Transverse colon (tissue), 3 donors: ENCODE measurements around the gene MEGF11.

Source experiments
- CTCF ChIP-seq, 5 experiments: fragments of 200-600 bp in 3 of 5; fragments of 450-650 bp in 2 of 5; sonication (generic) in 3 of 5; IDR thresholded peaks; 1 replicate in 2 of 5; 2 replicates in 3 of 5; pipeline ENCODE4 v1.5.1; 2016 to 2017; ENCODE audit warnings: antibody characterized with exemption in 5 of 5, inconsistent platforms in 3 of 5, mild to moderate bottlenecking in 2 of 5, moderate library complexity in 1 of 5
- EP300 ChIP-seq: sonication (generic); formaldehyde crosslinking; IDR thresholded peaks from one replicate; pipeline ENCODE4 v1.6.1; 2017; ENCODE audit warnings: antibody characterized with exemption, low read depth
- POLR2A ChIP-seq: fragments of 450-650 bp; IDR thresholded peaks from one replicate; pipeline ENCODE4 v1.6.1; 2016; ENCODE audit warnings: antibody characterized with exemption, mild to moderate bottlenecking, moderate library complexity

GRCh38 chr15:65945616-65946015 lies 307.9 kb downstream of the MEGF11 start:
- TF ChIP-seq EP300 (no peak), POLR2A (no peak), CTCF (IDR thresholded peaks at IDR 0.05) (no peak)
